ENCODE results near the gene PRPSAP1.

The PRPSAP1 gene

GRCh38 chr17:76383546-76384221, 30.0 kb upstream of the PRPSAP1 start:
- DNase-seq: no peak

DNA sequence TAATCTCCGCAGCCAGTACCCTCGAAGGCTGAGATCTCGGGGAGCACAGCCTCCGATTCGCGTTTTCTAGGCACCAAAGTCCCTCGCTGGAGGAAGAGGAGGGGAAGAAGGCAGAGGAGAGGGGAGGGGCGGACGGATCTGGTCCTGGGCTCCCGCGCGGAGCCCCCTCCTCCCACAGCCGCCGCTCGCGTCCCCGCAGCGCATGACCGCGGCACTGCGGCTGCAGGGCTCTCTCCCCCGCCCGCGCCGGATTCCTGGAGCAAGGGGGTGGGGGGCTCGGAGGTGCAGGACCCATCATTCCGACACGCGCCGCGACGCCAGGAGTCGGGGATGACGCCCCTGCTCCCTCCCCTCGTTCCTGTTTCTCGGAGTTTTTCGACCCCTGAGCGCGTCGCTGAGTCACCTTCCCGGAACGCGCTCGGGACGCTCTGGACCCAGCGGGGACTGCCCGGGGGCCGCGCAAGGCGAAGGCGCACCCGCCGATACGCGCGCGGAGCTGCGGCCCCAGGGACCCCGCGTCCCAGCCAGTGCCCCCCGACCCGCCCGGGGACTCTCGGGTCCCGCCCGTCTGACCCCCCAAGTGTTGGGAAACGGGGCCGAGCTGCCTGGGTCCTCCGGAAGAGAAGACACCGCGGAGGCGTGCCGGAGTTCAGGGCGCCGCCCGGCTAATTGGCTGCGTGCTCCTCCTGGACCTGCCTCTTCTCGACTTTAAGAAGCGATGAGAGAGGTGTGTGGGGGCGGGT, 29.3 kb upstream of the PRPSAP1 start:
- no peak for DNase-seq

- no peak for DNase-seq
These were observed 28.7 kb upstream of the PRPSAP1 start for GRCh38 chr17:76382351-76382802.

DNA sequence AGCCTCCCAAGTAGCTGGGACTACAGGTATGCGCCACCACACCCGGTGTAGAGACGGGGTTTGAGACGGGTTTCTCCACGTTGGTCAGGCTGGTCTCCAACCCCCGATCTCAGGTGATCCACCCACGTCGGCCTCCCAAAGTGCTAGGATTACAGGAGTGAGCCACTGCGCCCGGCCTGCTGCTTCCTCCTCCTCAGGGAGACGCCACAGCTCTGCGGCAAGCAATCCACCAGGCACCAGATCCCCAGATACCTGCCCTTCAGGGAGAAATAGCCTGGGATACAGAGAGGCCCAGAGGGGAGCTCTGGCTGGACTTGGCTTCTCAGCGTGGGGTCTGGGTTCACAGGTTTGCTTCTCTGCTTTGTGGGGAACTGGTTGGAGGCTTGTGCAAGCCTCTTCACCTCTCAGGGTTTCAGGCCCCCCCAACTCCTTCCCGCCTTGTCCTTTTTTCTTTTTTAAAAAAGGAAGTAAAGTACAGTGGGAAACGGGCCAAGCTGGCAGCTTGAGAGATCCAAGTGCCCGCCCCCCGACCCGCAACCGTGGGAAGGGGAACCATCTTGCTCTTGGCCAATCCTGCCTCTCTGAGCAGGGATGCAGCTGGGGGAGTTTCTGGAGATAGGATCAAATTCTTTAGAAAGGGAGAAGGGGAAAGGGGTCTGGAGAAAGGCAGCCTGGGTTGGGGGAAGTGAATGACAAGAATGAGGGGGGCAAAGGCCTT, 28.1 kb upstream of the PRPSAP1 start:
- no peak for DNase-seq

GRCh38 chr17:76379646-76380376, 26.1 kb upstream of the PRPSAP1 start:
- DNase-seq: no peak

DNA sequence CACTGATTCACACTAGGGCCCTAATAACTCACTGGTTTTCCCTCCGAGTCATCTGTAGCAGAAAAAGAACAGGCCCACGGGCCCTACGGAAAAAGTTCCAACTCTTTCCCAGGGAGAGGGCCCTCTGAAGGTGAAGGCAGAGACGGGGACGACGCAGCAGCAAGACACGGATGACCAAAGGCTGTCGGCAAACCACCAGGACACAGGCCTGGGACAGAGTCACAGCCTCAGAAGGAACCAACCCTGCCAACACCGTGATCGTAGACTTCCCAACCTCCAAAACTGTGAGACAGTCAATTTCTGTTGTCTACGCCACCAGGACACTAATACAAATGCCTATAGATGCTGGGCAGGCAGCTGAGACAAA, 25.5 kb upstream of the PRPSAP1 start:
- no peak for DNase-seq

DNA sequence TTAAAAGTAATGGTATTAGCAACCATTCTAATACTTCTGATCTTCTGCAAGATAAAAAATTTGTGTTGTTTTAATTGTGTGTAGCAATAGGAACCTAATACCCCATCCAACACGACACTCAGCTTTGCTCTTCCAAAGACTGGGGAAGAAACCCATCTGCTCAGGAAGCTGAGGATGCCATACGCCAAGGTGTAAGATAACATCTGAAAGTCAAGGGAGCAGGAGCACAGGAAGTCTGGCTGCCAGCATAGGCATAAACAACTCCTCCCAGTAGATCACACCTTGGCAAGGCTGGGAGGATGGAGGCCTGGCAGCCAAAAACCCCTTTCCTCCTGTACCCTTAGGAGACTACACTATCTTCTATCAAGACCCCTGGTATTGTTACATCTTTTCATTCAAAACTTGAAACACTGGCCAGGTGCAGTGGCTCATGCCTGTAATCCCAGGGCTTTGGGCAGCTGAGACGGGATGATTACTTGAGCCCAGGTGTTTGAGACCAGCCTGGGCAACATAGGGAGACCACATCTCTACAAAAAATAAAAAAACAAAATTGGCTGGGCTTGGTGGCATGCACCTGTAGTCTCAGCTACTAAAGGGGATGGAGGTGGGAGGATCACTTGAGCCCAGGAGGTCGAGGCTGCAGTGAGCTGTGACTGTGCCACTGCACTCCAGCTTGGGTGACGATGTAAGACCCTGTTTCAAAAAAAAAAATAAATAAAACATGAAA, 25.0 kb upstream of the PRPSAP1 start:
- no peak for DNase-seq

- no peak for DNase-seq
These were observed 22.8 kb upstream of the PRPSAP1 start for GRCh38 chr17:76376318-76377133.

GRCh38 chr17:76371656-76372628, 18.2 kb upstream of the PRPSAP1 start:
- no peak for DNase-seq

- DNase-seq: peak; percentile 56
These were observed 16.7 kb upstream of the PRPSAP1 start for GRCh38 chr17:76370261-76370993.

DNA sequence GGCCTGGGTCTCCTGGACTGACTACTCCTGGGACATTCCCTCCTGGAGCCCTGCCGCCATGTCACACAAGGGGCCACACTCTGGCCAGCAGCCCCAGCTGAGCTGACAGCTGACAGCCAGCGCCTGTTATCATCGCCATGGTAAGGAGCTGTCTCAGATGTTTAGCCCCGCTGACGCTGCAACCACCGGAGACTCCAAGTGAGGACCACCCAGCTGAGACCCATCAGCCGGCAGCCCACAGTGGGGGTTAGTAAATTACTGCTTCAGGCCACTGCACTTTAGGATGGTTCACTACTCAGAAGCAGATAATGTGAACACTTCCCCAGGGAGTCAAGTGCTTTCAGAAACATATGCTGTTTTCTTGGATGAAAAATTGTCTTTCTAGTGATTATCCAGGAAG, 16.1 kb upstream of the PRPSAP1 start:
- DNase-seq: no peak

- DNase-seq: no peak
These were observed 15.7 kb upstream of the PRPSAP1 start for GRCh38 chr17:76369379-76369778.

DNA sequence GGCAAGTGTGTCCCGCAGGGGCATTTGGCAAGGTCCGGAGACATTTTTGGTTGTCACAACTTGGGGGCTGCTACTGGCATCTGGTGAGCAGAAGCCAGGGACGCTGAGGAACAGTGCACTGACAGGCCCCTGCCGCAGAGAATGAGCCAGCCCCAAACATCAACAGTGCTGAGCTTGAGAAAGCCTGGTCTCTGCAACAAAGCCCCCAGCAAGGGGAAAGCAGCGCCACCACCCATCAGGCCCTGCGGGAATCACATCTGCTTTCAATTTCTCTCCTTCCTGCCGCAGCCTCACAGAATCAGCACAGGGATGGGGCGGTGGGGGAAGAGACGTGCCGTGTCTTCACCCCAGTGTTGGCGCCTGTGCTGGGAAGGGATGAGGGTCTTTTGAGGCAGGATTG, 14.8 kb upstream of the PRPSAP1 start:
- no peak for DNase-seq

GRCh38 chr17:76367642-76368041, 13.9 kb upstream of the PRPSAP1 start:
- no peak for DNase-seq

DNA sequence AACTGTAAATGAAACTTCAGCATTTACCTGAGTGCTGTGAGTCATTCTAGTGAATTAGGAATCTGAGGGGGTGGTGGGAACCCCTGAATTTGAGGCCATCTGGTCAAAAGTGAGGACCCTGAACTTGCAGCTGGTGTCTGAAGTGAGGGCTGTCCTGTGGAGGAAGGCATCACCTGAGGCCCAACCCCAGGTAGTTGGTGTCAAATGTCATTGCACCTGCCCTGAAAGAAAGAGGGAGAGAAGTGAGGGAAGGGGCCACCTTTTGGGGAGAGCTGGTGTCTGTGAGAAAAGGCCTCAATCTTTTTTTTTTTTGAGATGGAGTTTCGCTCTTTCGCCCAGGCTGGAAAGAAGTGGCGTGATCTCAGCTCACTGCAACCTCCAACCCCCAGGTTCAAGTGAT, 12.5 kb upstream of the PRPSAP1 start:
- no peak for DNase-seq

DNA sequence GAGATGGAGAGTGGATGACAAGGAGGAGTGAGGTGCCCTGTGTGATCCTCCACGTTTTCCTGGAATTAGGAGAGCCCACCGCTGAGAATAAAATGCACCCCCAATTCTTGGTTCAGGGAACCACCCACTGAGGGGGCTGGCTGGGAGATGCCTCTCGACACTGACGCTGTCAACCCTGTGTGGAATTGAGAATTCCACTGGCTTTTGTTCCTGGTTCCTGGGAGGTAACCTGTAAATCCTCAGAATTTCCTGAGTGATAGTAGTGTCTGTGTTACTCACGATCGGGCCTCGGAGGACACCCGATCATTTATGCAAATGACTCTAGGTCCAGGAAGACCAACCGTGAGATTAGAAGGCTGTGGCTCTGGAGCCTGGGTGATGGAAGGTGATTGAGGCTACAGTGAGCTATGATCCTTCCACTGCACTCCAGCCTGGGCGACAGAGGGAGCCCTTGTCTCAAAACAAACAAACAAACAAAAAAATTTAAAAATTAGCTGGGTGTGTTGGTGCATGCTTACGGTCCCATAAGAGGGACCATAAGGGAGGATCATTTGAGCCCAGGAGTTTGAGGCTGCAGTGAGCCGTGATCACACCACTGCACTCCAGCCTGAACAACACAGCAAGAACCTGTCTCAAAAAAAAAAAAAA, 11.7 kb upstream of the PRPSAP1 start:
- no peak for DNase-seq

DNA sequence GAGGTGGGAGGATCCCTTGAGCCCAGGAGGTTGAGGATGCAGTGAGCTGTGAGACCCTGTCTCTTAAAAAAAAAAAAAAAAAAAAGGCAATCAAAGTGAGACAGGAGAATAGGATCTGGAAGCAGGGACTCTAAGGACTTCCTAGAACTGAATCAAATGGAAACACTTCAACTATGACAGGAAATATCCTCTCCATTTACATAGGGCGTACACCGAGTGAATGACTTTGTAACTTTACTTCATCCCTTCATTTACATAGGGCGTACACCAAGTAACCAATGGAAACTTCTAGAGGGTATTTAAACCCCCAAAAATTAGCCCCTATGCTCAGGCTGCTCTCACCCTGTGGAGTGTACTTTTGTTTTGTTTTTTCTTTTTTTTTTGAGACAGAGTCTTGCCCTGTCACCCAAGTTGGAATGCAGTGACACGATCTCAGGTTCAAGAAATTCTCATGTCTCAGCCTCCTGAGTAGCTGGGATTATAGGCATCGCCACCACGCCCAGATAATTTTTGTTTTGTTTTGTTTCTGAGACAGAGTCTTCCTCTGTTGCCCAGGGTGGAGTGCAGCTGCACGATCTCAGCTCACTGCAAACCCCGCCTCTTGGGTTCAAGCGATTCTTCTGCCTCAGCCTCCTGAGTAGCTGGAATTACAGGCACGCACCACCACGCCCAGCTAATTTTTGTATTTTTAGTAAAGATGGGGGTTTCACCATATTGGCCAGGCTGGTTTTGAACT, 9.6 kb upstream of the PRPSAP1 start:
- no peak for DNase-seq

DNA sequence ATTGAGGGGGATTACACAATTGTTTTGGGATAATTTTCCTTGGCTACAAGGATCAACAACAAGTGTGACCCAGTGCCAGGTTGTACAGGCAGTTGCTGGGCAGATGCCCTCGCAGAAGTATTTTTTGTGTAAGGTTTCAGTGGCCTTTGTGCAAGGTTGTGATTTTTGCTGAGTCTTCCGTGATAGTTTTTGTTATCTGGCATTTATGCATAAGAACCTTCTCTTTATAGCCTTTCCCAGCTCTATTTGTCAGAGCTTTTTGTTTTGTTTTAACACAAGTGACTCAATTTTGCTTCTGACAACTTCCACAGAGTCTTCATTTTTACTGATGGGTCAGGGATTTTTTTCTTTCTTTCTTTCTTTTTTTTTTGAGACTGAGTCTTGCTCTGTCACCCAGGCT, 6.7 kb upstream of the PRPSAP1 start:
- no peak for DNase-seq
